Stomach (tissue), 9 donors: ENCODE data around the gene DOC2B. TPM values are rescaled to one million over a fixed set of nuclear protein-coding genes. Genes with fewer than 3 reads are reported as not detected.
"Not testable (repeated sequence)": the region's sequence is repeated elsewhere in the genome, so short reads cannot be mapped to it uniquely, and the experiment has no call there.

Source experiments
- DNase-seq, 2 donors: peaks; one replicate each; pipeline versions ENCODE4 v3.0.0 to v3.0.0-alpha.2; 2013 to 2019
- H3K27ac ChIP-seq, 5 donors: fragments of 200-600 bp in 4 of 5; sonication (generic) in 4 of 5; one replicate each; pipeline ENCODE4 v1.5.1; 2013 to 2019; ENCODE audit warnings: mild to moderate bottlenecking in 1 of 5, moderate library complexity in 1 of 5
- H3K27me3 ChIP-seq, 3 donors: fragments of 200-600 bp; sonication (generic); one replicate each; pipeline ENCODE4 v1.5.1; 2017 to 2019; ENCODE audit warnings: mixed run types in 1 of 3
- H3K36me3 ChIP-seq, 4 donors: fragments of 200-600 bp; sonication (generic); 1 replicate in 3 of 4; 2 replicates in 1 of 4; pipeline ENCODE4 v1.5.1; 2016 to 2019
- H3K4me1 ChIP-seq, 4 donors: fragments of 200-600 bp; sonication (generic); one replicate each; pipeline ENCODE4 v1.5.1; 2016 to 2019
- H3K4me3 ChIP-seq, 4 donors: fragments of 200-600 bp; sonication (generic) in 3 of 4; one replicate each; pipeline ENCODE4 v1.5.1; 2016 to 2019; ENCODE audit warnings: mild to moderate bottlenecking in 1 of 4
- H3K9me3 ChIP-seq, 4 donors: fragments of 200-600 bp; sonication (generic); one replicate each; pipeline ENCODE4 v1.5.1; 2016 to 2019
- CTCF ChIP-seq, 7 experiments: fragments of 450-650 bp in 4 of 7; fragments of 200-600 bp in 3 of 7; sonication (generic) in 3 of 7; IDR thresholded peaks; one replicate each; pipeline ENCODE4 v1.5.1; 2016 to 2019; ENCODE audit warnings: antibody characterized with exemption in 7 of 7, control low read depth in 2 of 7, mild to moderate bottlenecking in 1 of 7
- EP300 ChIP-seq: sonication (generic); formaldehyde crosslinking; IDR thresholded peaks from one replicate; pipeline ENCODE4 v1.6.1; 2017; ENCODE audit warnings: antibody characterized with exemption
- POLR2A ChIP-seq, 4 donors: fragments of 450-650 bp; IDR thresholded peaks; one replicate each; pipeline ENCODE4 v1.6.1; 2016; ENCODE audit warnings: antibody characterized with exemption in 4 of 4, control low read depth in 2 of 4, mild to moderate bottlenecking in 1 of 4, moderate library complexity in 1 of 4
- POLR2AphosphoS5 ChIP-seq, 3 donors: sonication (generic); formaldehyde crosslinking; IDR thresholded peaks; one replicate each; pipeline ENCODE4 v1.6.1; 2016; ENCODE audit warnings: antibody characterized with exemption in 3 of 3
- WGBS, 5 donors: extraction: QIAGEN DNeasy Blood & Tissue Kit in 3 of 5; methylation state at CpG; one replicate each; pipeline versions ENCODE4 v1.1.5 to v1.1.7; 2013 to 2018; 5-methylcytosine and 5-hydroxymethylcytosine counted together
- intact Hi-C: fragments of 100-400 bp; cut with DNase I; formaldehyde crosslinking; loops from one replicate; pipeline ENCODE4 v1.15.1; 2023; ENCODE audit warnings: low total_unique reads
- polyA plus RNA-seq, 3 donors: library from polyadenylated mRNA; stranded (reverse); fragments of 200-250 nt; gene quantifications; one replicate each; pipeline ENCODE4 v1.2.3, GENCODE V29; 2013
- total RNA-seq, 5 donors: library from RNA; depleted of rRNA; stranded (reverse); fragments of >200 nt; gene quantifications; one replicate each; pipeline versions ENCODE4 v1.1.0 to v1.2.3, GENCODE V29; 2014 to 2016
- donor health status: healthy with polysubstance abuse.
- donor health status: Bipolar disorder and iron deficiency.
- donor health status: healthy.

Gene DOC2B
- total and polyA plus RNA-seq, 8 donors = 0.45 to 11.7 (median 4.1) TPM

- 72 to 92% (median 85%) methylated on average over 3 to 11 of the region's 11 CpGs for WGBS, 5 donors
- intact Hi-C loops = no loop called here
- Histone ChIP-seq H3K4me3 (no peak overlapping the region), H3K9me3 (no peaks in the 10 kb centered on the region), H3K36me3 (no peaks in the 10 kb centered on the region), H3K27me3 (peaks cover 0 to 35% (median 0%) of the 10 kb centered on the region in 3 donors), H3K4me1 (no peaks in the 10 kb centered on the region), H3K27ac (no peak overlapping the region)
- TF ChIP-seq CTCF (IDR thresholded peaks at IDR 0.05) (no peak), POLR2A (IDR thresholded peaks at IDR 0.05) (no peak), POLR2AphosphoS5 (IDR thresholded peaks at IDR 0.05) (no peak), EP300 (no peak)
- DNase-seq = no peak
These were observed 9.0 kb downstream of the DOC2B start for GRCh38 chr17:172401-172800.

GRCh38 chr17:171871-172270 is 9.6 kb downstream of the DOC2B start:
- DNase-seq = no peak
- Histone ChIP-seq H3K4me1 (no peaks in the 10 kb centered on the region), H3K27ac (no peak overlapping the region), H3K9me3 (no peaks in the 10 kb centered on the region), H3K27me3 (peaks cover 0 to 33% (median 0%) of the 10 kb centered on the region in 3 donors), H3K36me3 (no peaks in the 10 kb centered on the region), H3K4me3 (no peak overlapping the region)
- WGBS, 5 donors = 90 to 97% (median 93%) methylated on average over 6 to 12 of the region's 13 CpGs
- intact Hi-C loops = no loop called here
- no peak for TF ChIP-seq EP300
- no peak for TF ChIP-seq CTCF (IDR thresholded peaks at IDR 0.05)
- TF ChIP-seq POLR2A (IDR thresholded peaks at IDR 0.05) = no peak
- TF ChIP-seq POLR2AphosphoS5 (IDR thresholded peaks at IDR 0.05) = no peak

GRCh38 chr17:170130-170670 is 11.2 kb downstream of the DOC2B start:
- Histone ChIP-seq H3K36me3 (peaks cover 0 to 3% (median 0%) of the 10 kb centered on the region in 4 donors), H3K4me1 (no peaks in the 10 kb centered on the region), H3K27ac (no peak overlapping the region), H3K9me3 (no peaks in the 10 kb centered on the region), H3K4me3 (no peak overlapping the region), H3K27me3 (peaks cover 0 to 18% (median 0%) of the 10 kb centered on the region in 3 donors)
- no peak for TF ChIP-seq EP300
- TF ChIP-seq POLR2A (IDR thresholded peaks at IDR 0.05) = no peak
- no peak for TF ChIP-seq POLR2AphosphoS5 (IDR thresholded peaks at IDR 0.05)
- no peak for TF ChIP-seq CTCF (IDR thresholded peaks at IDR 0.05)
- no peak for DNase-seq
- WGBS, 5 donors = 80 to 100% (median 88%) methylated on average over 1 to 6 of the region's 6 CpGs
- intact Hi-C loops = no loop called here

GRCh38 chr17:168614-169013 is 12.8 kb downstream of the DOC2B start:
- 78 to 83% (median 81%) methylated on average over 9 of the region's 11 CpGs for WGBS, 5 donors
- H3K4me1 ChIP-seq, H3K9me3 ChIP-seq, H3K36me3 ChIP-seq, H3K4me3 ChIP-seq, H3K27ac ChIP-seq, intact Hi-C loops, DNase-seq: not testable (repeated sequence)
- peaks cover 0 to 18% (median 0%) of the 10 kb centered on the region in 3 donors for H3K27me3 ChIP-seq

GRCh38 chr17:165939-166338 is 15.5 kb downstream of the DOC2B start:
- no peak for TF ChIP-seq CTCF (IDR thresholded peaks at IDR 0.05)
- TF ChIP-seq EP300 = no peak
- no peak for TF ChIP-seq POLR2AphosphoS5 (IDR thresholded peaks at IDR 0.05)
- no peak for TF ChIP-seq POLR2A (IDR thresholded peaks at IDR 0.05)
- Histone ChIP-seq H3K27me3 (peaks cover 0 to 6% (median 0%) of the 10 kb centered on the region in 3 donors), H3K4me1 (no peaks in the 10 kb centered on the region), H3K4me3 (no peak overlapping the region), H3K9me3 (no peaks in the 10 kb centered on the region), H3K36me3 (peaks cover 0 to 23% (median 2%) of the 10 kb centered on the region in 4 donors), H3K27ac (no peak overlapping the region)
- DNase-seq = no peak
- intact Hi-C loops = no loop called here
- 90 to 93% (median 91%) methylated on average over 13 to 14 of the region's 14 CpGs for WGBS, 5 donors
